ENCODE results near the gene ZNF438. TPM values are rescaled to one million over a fixed set of nuclear protein-coding genes. Genes with fewer than 3 reads are reported as not detected.

ZNF438 gene
- total and polyA plus RNA-seq, 10 of the 15 experiments (the other 5 are each of a cell fraction or from before 2014, with no cell fraction given): 0.93 to 5.2 (median 1.9) TPM

- H3K27me3 ChIP-seq (replicated peaks in 1 of 2; ENCODE audit: control insufficient read depth in 2 of 2, insufficient read depth in 2 of 2, low read length in 1 of 2): no peaks in the 10 kb centered on the region; a peak in 1 of 4 replicates
- intact Hi-C loops (cut with micrococcal nuclease; ENCODE audit: unreplicated experiment): no loop called here
Measured at GRCh38 chr10:31076610-31076988, 44.9 kb upstream of the ZNF438 start.

More at GRCh38 chr10:31076610-31076988, 44.9 kb upstream of the ZNF438 start:
- Histone ChIP-seq H4K20me1 (ENCODE audit: control insufficient read depth, insufficient read depth) (no peaks in the 10 kb centered on the region), H3K9me3 (replicated peaks; ENCODE audit: control insufficient read depth, insufficient read depth, low read length) (no peaks in the 10 kb centered on the region), H3K4me2 (ENCODE audit: control insufficient read depth, insufficient read depth) (no peak overlapping the region), H3K79me2 (ENCODE audit: control insufficient read depth, insufficient read depth, low read length) (no peaks in the 10 kb centered on the region), H3K27ac (ENCODE audit: control insufficient read depth, insufficient read depth) (no peak overlapping the region), H3K9ac (ENCODE audit: control insufficient read depth, insufficient read depth, low read length) (no peak overlapping the region), H3K4me3 (no peak overlapping the region), H2AFZ (ENCODE audit: control insufficient read depth, low read depth, low read length) (no peak overlapping the region), H3K36me3 (ENCODE audit: control insufficient read depth in 2 of 2, insufficient read depth in 2 of 2, low read length in 1 of 2) (no peaks in the 10 kb centered on the region), H3K4me1 (ENCODE audit: control insufficient read depth, insufficient read depth, low read length) (no peaks in the 10 kb centered on the region)
- TF ChIP-seq TCF3 (IDR thresholded peaks at IDR 0.05; ENCODE audit: borderline replicate concordance, insufficient read depth, low read depth, low read length) (no peak), CHD4 (IDR thresholded peaks at IDR 0.05) (no peak), SMC3 (IDR thresholded peaks at IDR 0.05; ENCODE audit: borderline replicate concordance, low read length) (no peak), POLR2AphosphoS5 (IDR thresholded peaks at IDR 0.05; ENCODE audit: low read length) (no peak), ATF2 (IDR thresholded peaks at IDR 0.05; ENCODE audit: low read length) (no peak), RUNX3 (IDR thresholded peaks at IDR 0.05; ENCODE audit: low read length) (no peak), SP1 (IDR thresholded peaks at IDR 0.05; ENCODE audit: low read depth, low read length) (no peak), MEF2A (IDR thresholded peaks at IDR 0.05; ENCODE audit: insufficient read depth, low read depth, low read length) (no peak), NFYA (IDR thresholded peaks at IDR 0.05; ENCODE audit: borderline replicate concordance, low read depth, low read length) (no peak), STAT1 (conservative IDR thresholded peaks at IDR 0.05) (no peak), SUPT20H (IDR thresholded peaks at IDR 0.05; ENCODE audit: borderline replicate concordance, control insufficient read depth, low read depth, low read length) (no peak), POU2F2 (IDR thresholded peaks at IDR 0.05; ENCODE audit: borderline replicate concordance, low read depth, low read length) (no peak), SREBF2 (IDR thresholded peaks at IDR 0.05; ENCODE audit: low read length) (no peak), TARDBP (IDR thresholded peaks at IDR 0.05; ENCODE audit: borderline replicate concordance) (no peak), SRF (IDR thresholded peaks at IDR 0.05; ENCODE audit: low read depth in 2 of 2, low read length in 2 of 2) (no peak), ZNF384 (IDR thresholded peaks at IDR 0.05; ENCODE audit: borderline replicate concordance, low read depth, low read length) (no peak), MEF2B (IDR thresholded peaks at IDR 0.05; ENCODE audit: partially characterized antibody, poor library complexity, severe bottlenecking) (no peak), ZBTB4 (CRISPR knock-in tag; IDR thresholded peaks at IDR 0.05) (no peak)
- in situ Hi-C loops (cut with MboI): no loop called here
- ATAC-seq (no peak), DNase-seq (ENCODE audit: low read depth, low spot score) (no peak), FAIRE-seq (no peak)
- no TSS peak for BruUV-seq (replicated peaks)
- CTCF ChIA-PET: interaction anchor here (1.0 kb wide), 1 partner anchor 15 kb away, joined by 4 read pairs; no protein-coding TSS in a partner anchor
- SMC1A ChIA-PET (ENCODE audit: uncharacterized antibody, unreplicated experiment): interaction anchor here (0.6 to 1.1 kb wide), 2 partner anchors 9 to 29 kb away, joined by 3 read pairs; no protein-coding TSS in a partner anchor
- POLR2A ChIA-PET: no interaction called here
- 58% methylated on average over 6 of the region's 6 CpGs for WGBS (ENCODE audit: insufficient coverage, insufficient replicate concordance, low lambda C conversion rate, missing lambda C conversion rate)
- RAD21 ChIA-PET (ENCODE audit: unreplicated experiment): no interaction called here
